Omental fat pad (tissue), 4 donors: ENCODE measurements around the gene CYSRT1. TPM values are rescaled to one million over a fixed set of nuclear protein-coding genes. Genes with fewer than 3 reads are reported as not detected.

Source experiments
- ATAC-seq: fragments of 150-250 bp; one replicate; pipeline ENCODE4 v1.9.1; 2016; ENCODE audit warnings: mild to moderate bottlenecking, moderate library complexity; ENCODE audit not compliant: low FRiP score
- DNase-seq: peaks from one replicate; pipeline ENCODE4 v3.0.0-alpha.2; 2019; ENCODE audit warnings: low spot score
- total RNA-seq, 4 donors: library from RNA; depleted of rRNA; stranded (reverse); fragments of >200 nt; gene quantifications; one replicate each; pipeline ENCODE4 v1.1.0, GENCODE V29; 2016
- TF ChIP-seq, protein P1 (sequence below), 3 donors: fragments of 450-650 bp; IDR thresholded peaks; one replicate each; pipeline ENCODE4 v1.5.1; 2016 to 2017; ENCODE audit warnings: antibody characterized with exemption in 3 of 3, mild to moderate bottlenecking in 3 of 3, moderate library complexity in 2 of 3

CYSRT1 gene
- total RNA-seq, 4 donors from 2014 or later: 0.36 to 0.65 (median 0.38) TPM; not detected in 1

DNA sequence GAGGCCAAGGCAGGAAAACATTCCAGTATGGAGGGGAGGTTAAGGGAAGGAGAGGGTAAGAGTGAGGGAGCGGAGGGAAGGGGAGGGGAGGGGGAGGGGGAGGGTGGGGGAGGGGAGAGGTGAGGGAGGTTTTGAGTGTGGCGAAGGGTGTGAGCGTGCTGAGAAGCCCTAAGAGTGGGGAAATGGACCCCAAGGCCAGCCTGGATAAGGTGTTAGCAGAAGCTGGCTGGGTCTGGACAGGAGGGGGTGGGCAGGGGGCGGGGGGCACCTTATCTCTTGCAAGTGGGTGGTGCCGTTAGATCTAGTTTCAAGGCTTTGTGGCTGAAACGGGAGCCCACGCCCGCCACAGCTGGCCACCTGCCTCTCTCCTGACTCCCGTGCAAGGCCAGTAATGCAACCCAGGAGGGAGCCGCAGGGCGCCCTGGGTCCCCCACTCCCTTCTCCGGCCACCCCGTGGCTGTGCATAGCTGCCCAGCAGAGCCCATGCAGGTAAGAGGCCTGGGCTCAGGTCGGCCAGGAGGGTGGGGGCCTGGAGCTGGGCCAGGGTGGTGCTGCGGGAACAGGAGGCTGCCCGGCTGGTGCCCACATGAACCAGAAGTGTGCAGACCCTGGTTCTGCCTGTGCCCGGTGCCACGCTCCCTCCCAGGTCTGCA, 3.0 kb downstream of the CYSRT1 start:
- TF ChIP-seq, protein P1, sequence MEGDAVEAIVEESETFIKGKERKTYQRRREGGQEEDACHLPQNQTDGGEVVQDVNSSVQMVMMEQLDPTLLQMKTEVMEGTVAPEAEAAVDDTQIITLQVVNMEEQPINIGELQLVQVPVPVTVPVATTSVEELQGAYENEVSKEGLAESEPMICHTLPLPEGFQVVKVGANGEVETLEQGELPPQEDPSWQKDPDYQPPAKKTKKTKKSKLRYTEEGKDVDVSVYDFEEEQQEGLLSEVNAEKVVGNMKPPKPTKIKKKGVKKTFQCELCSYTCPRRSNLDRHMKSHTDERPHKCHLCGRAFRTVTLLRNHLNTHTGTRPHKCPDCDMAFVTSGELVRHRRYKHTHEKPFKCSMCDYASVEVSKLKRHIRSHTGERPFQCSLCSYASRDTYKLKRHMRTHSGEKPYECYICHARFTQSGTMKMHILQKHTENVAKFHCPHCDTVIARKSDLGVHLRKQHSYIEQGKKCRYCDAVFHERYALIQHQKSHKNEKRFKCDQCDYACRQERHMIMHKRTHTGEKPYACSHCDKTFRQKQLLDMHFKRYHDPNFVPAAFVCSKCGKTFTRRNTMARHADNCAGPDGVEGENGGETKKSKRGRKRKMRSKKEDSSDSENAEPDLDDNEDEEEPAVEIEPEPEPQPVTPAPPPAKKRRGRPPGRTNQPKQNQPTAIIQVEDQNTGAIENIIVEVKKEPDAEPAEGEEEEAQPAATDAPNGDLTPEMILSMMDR (IDR thresholded peaks at IDR 0.05): no peak
- ATAC-seq: no peak
- DNase-seq: no peak

GRCh38 chr9:137228506-137228967, 3.6 kb downstream of the CYSRT1 start:
- ATAC-seq (no peak), DNase-seq (no peak)
- TF ChIP-seq, protein P1 (IDR thresholded peaks at IDR 0.05): no peak

DNA sequence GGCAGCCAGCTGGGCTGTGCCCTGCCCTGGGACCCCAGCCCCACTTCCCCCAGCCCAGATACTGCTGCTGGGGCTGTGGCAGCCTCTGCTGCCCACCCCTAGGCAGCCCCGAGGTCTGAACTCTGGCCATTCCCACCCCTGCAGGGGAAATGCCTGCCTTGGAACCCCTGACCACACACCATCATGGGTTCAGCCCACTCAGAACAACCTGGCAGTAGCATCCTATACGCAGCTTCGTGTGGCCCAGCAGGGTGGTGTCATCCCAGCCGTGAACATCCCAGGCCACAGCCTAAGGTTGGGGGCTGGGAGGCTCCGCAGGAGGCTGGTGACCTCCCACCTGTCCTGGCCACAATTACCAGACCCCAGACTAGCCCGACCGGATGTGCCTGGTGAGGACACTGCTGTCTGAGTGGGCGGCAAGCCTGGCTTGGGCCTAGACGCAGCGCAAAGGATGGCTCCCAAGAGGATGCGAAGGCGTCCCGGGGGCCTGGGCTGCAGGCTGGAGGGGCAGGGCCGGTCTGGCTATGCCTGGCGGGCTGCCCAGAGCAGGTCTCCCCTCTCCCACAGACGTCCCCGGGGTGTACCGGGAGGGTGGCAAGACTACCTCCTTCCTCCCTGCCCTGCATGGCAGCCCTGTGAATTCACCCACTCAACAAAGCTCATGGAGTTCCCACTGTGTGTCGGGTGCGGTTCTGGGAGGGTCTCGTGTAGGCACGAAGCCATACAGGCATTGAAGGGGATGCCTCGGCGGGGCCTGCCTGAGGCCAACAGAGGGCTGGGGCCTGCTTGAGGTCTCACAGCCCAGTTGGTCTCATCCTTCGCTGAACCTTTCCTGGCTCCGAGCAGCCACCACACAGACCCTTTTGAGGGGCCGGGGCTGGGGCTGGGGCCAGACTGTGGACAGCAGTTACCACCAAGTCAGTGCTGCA, 4.3 kb downstream of the CYSRT1 start:
- DNase-seq (no peak), ATAC-seq (no peak)
- TF ChIP-seq, protein P1 (IDR thresholded peaks at IDR 0.05): no peak

DNA sequence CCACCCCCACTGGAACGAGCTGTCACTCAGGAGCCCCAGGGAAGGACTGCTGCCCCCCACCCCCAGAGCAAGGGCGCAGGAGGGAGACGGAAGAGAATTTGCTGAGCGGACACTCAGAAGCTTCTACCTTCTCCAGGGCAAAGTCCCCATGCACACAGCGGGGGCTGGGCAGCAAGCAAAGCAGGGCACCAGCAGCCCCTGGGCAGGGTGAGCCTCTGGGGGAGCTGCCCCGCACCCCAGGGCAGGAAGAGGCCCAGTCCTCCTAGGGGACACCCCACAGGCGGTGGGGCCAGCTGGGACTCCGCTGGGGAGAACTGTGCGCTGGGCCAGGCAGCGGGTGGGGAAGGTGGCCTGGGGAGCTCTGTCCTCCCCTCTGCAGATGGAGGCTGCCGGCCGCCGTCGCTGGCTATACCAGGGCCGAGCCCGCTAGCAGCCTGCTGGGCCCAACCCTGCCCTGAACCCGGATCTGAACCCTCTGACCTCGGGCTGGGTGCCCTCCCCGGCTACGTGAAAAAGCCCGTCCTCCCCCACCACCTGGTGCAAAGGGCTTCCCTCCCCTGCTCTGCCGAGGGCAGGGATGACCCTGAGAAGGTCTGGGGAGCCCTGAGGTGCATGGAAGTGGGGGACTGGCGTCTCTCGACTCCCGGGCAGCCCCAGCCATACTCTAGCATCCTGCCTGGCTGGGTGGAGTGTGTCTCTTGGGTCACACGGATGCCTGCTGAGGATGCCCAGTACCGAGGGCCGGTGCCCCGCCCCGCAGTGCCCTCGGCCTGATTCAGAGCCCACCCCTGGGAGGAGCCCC, 5.1 kb downstream of the CYSRT1 start:
- DNase-seq (no peak), ATAC-seq (no peak)
- TF ChIP-seq, protein P1 (IDR thresholded peaks at IDR 0.05): no peak

DNA sequence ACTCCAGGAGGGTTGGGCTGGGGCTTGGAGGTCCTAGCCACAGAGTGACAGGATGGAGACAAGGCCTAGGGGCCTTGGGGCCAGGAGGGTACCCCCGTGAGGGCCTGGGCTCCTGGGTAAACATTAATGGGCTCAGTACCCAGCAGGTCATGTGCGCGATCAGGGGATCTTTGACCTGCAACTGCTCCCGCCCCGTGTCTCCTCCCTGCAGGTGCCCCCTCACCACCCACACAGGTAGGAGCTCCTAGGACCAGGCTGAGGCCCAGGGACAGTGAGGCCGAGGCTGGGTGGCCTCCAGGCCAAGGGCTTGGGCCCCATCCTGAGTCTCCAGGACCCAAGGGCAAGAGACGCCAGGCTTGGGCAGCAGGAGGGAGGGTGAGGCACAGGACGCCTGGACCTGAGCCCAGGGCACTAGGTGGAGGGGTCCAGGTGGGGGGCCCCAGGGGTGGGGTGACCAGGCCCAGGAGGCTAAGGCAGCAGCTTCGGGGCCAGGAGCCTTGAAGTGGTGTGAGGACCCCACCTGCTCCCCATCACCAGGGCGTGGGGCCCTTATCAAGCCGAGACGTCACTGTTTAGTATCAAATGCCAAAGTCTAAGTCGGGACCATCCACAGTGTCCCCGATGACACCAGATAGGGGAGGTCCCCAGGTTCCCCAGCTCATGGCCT, 5.9 kb downstream of the CYSRT1 start, which contains the start of gene SLC34A3:
SLC34A3 (plus strand) TSS at position 197 of the 667 bp plus-strand sequence. CDS start 802 bp downstream, outside the sequence.
- DNase-seq (no peak), ATAC-seq (no peak)
- TF ChIP-seq, protein P1 (IDR thresholded peaks at IDR 0.05): no peak

- TF ChIP-seq, protein P1 (IDR thresholded peaks at IDR 0.05): no peak
- ATAC-seq: no peak
- DNase-seq: no peak
Observed at GRCh38 chr9:137231372-137232039, 6.5 kb downstream of the CYSRT1 start.
